Cardiac muscle cell (in vitro differentiated cells and primary cell): ENCODE measurements around the gene SHISA3. TPM values are rescaled to one million over a fixed set of nuclear protein-coding genes. Genes with fewer than 3 reads are reported as not detected.

ENCODE experiments used
- DNase-seq, 2 donors: peaks; one replicate each; pipeline versions ENCODE4 v3.0.0 to v3.0.0-alpha.2; 2010 to 2017; ENCODE audit warnings: low read depth in 1 of 2, low spot score in 1 of 2
- H3K27ac ChIP-seq: fragments of 200-600 bp; sonication (generic); 2 replicates; pipeline ENCODE4 v1.5.1; 2016
- H3K27me3 ChIP-seq: fragments of 200-600 bp; sonication (generic); 2 replicates; pipeline ENCODE4 v1.6.0; 2016; ENCODE audit warnings: control low read depth
- H3K36me3 ChIP-seq: fragments of 200-600 bp; sonication (generic); 2 replicates; pipeline ENCODE4 v1.5.1; 2016; ENCODE audit warnings: control low read depth
- H3K4me1 ChIP-seq: fragments of 200-600 bp; sonication (generic); 2 replicates; pipeline ENCODE4 v1.8.1; 2017; ENCODE audit warnings: low read depth, mild to moderate bottlenecking, mixed run types
- H3K4me3 ChIP-seq: fragments of 200-600 bp; sonication (generic); 2 replicates; pipeline ENCODE4 v1.5.1; 2016; ENCODE audit warnings: mild to moderate bottlenecking
- H3K9me3 ChIP-seq: fragments of 200-600 bp; sonication (generic); 2 replicates; pipeline ENCODE4 v1.5.1; 2017; ENCODE audit warnings: low read depth, mild to moderate bottlenecking, control low read depth
- polyA plus RNA-seq: library from polyadenylated mRNA; unstranded; fragments of >200 nt; fragmentation: Nextera tagmentation; extraction: Ambion mirVana; gene quantifications from 2 replicates; pipeline ENCODE4 v1.2.1, GENCODE V29; 2016
- total RNA-seq: library from RNA; depleted of rRNA; stranded (reverse); fragments of >200 nt; gene quantifications from 2 replicates; pipeline ENCODE4 v1.2.3, GENCODE V29; 2016
- TF ChIP-seq, protein P1 (sequence below): IDR thresholded peaks from 2 replicates; pipeline ENCODE4 v1.5.1; 2012; ENCODE audit warnings: low read depth, mild to moderate bottlenecking, low read length

SHISA3 gene
- total and polyA plus RNA-seq, 2 experiments from 2014 or later, result 12.7 to 13.3 TPM

DNA sequence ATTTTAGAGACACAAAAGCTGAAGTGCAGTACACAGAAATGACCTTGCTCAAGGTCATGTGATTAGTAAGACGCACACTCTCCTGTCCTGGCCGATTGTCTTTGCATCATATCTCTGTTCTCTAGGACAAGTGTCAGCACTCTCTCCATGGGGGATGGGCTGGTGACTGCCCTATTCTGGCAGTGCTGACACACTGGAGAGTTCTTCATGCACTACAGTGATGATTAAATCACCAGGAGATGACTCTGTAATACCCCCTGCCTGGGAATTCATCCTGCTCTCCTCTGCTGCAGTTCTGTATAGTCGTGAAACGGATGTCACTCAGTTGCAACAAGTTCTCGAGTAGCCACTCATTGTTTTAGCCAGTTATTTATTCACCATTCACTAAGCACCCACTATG lies 5.3 kb upstream of the SHISA3 start:
- Histone ChIP-seq H3K9me3 (no peaks in the 10 kb centered on the region), H3K4me3 (no peak overlapping the region), H3K27ac (no peak overlapping the region), H3K27me3 (peaks cover 42% of the 10 kb centered on the region), H3K36me3 (no peaks in the 10 kb centered on the region), H3K4me1 (peaks cover 27% of the 10 kb centered on the region)
- DNase-seq, result peak in 1 of 2 donors; percentile 85
- TF ChIP-seq, protein P1, sequence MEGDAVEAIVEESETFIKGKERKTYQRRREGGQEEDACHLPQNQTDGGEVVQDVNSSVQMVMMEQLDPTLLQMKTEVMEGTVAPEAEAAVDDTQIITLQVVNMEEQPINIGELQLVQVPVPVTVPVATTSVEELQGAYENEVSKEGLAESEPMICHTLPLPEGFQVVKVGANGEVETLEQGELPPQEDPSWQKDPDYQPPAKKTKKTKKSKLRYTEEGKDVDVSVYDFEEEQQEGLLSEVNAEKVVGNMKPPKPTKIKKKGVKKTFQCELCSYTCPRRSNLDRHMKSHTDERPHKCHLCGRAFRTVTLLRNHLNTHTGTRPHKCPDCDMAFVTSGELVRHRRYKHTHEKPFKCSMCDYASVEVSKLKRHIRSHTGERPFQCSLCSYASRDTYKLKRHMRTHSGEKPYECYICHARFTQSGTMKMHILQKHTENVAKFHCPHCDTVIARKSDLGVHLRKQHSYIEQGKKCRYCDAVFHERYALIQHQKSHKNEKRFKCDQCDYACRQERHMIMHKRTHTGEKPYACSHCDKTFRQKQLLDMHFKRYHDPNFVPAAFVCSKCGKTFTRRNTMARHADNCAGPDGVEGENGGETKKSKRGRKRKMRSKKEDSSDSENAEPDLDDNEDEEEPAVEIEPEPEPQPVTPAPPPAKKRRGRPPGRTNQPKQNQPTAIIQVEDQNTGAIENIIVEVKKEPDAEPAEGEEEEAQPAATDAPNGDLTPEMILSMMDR, result no peak

- Histone ChIP-seq H3K9me3 (no peaks in the 10 kb centered on the region), H3K36me3 (no peaks in the 10 kb centered on the region), H3K27ac (no peak overlapping the region), H3K4me1 (peaks cover 27% of the 10 kb centered on the region), H3K27me3 (peaks cover 47% of the 10 kb centered on the region), H3K4me3 (no peak overlapping the region)
- DNase-seq, result no peak
- TF ChIP-seq, protein P1, result no peak
Measured at GRCh38 chr4:42392436-42392835, 4.9 kb upstream of the SHISA3 start.

DNA sequence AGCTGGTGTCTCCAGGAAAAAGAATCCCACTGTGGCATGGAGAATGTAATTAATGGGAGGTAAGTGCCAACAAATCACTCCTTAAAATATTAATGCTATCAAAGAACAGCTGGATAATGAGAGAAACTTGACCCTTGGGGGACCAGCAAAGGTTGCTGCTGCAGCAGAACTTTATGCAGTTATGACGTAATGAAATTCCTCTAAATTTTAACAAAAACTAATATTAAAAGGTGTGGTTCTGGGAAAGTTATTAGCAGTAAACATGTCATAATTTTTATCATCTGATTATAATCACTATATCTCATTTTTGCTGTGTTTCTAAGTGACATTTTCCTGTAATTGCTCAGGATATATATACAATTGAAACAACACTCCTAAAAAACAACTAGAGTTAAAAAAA lies 1.7 kb upstream of the SHISA3 start:
- Histone ChIP-seq H3K27me3 (peaks cover 72% of the 10 kb centered on the region), H3K4me1 (peaks cover 27% of the 10 kb centered on the region), H3K36me3 (no peaks in the 10 kb centered on the region), H3K4me3 (no peak overlapping the region), H3K27ac (no peak overlapping the region), H3K9me3 (no peaks in the 10 kb centered on the region)
- no peak for DNase-seq
- TF ChIP-seq, protein P1, result no peak

- no peak overlapping the region for H3K27ac ChIP-seq
- H3K4me3 ChIP-seq, result peak overlapping the region; percentile 31
- H3K27me3 ChIP-seq, result peaks cover 80% of the 10 kb centered on the region
- TF ChIP-seq, protein P1, result no peak
- H3K36me3 ChIP-seq, result no peaks in the 10 kb centered on the region
- peak in 1 of 2 donors; percentile 8 for DNase-seq
- no peaks in the 10 kb centered on the region for H3K9me3 ChIP-seq
- H3K4me1 ChIP-seq, result peaks cover 20% of the 10 kb centered on the region
Measured at GRCh38 chr4:42396361-42396751, 932 bp upstream of the SHISA3 start.

DNA sequence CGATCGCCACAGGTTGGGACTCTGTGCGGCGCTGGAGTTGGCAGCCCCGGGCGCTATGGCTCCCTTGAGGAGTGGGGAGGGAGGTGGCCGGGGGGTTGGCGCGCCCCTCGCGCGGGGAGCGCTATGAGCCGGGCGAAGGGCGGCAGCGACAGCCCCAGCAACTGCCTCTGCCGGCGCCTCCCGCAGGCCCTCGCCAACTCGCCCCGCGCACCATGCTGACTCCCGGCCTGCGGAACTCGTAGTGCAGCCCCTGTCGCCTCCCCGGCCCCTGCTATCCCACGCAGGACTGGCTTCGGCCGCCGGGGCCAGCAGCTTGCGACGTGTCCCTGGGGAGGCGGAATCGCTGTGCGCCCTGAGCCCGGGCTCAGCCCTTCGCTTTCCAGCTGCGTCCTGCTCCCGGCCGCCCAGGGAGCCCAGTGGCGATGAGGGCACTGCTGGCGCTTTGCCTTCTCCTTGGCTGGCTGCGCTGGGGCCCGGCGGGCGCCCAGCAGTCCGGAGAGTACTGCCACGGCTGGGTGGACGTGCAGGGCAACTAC lies 415 bp downstream of the SHISA3 start:
- DNase-seq, result peak in 1 of 2 donors; percentile 39
- Histone ChIP-seq H3K27ac (no peak overlapping the region), H3K27me3 (peaks cover 94% of the 10 kb centered on the region), H3K4me1 (peaks cover 7% of the 10 kb centered on the region), H3K9me3 (no peaks in the 10 kb centered on the region), H3K4me3 (peak overlapping the region; percentile 31), H3K36me3 (no peaks in the 10 kb centered on the region)
- TF ChIP-seq, protein P1, result no peak
